H9 (cell line): ENCODE results near the gene ASPN. TPM values are rescaled to one million over a fixed set of nuclear protein-coding genes. Genes with fewer than 3 reads are reported as not detected.

ENCODE experiments used
- DNase-seq: peaks from one replicate; pipeline ENCODE4 v3.0.0-alpha.2; 2017
- H2AFZ ChIP-seq: one replicate; pipeline ENCODE4 v1.6.1; 2013; ENCODE audit warnings: mild to moderate bottlenecking, low read length, control low read depth, moderate library complexity
- H2AK5ac ChIP-seq: 2 replicates; pipeline ENCODE4 v1.6.1; 2013; ENCODE audit warnings: low read length, control low read depth, mixed read lengths; ENCODE audit not compliant: insufficient read length
- H2BK120ac ChIP-seq: one replicate; pipeline ENCODE4 v1.6.1; 2013; ENCODE audit warnings: low read depth, mild to moderate bottlenecking, low read length, control low read depth, inconsistent platforms; ENCODE audit not compliant: poor library complexity, severe bottlenecking
- H2BK12ac ChIP-seq: 2 replicates; pipeline ENCODE4 v1.6.1; 2013; ENCODE audit warnings: low read length, control low read depth, mixed read lengths, low read depth; ENCODE audit not compliant: insufficient read length
- H2BK15ac ChIP-seq: 2 replicates; pipeline ENCODE4 v1.6.1; 2013; ENCODE audit warnings: low read depth, low read length, control low read depth
- H2BK20ac ChIP-seq: one replicate; pipeline ENCODE4 v1.6.1; 2013; ENCODE audit warnings: low read depth, mild to moderate bottlenecking, low read length, control low read depth, inconsistent platforms; ENCODE audit not compliant: poor library complexity, severe bottlenecking
- H2BK5ac ChIP-seq: 2 replicates; pipeline ENCODE4 v1.6.1; 2013; ENCODE audit warnings: low read length, control low read depth, mixed read lengths; ENCODE audit not compliant: insufficient read length
- H3K14ac ChIP-seq: 2 replicates; pipeline ENCODE4 v1.6.1; 2013; ENCODE audit warnings: low read length, control low read depth; ENCODE audit not compliant: insufficient read depth
- H3K18ac ChIP-seq: 2 replicates; pipeline ENCODE4 v1.6.1; 2013; ENCODE audit warnings: low read depth, mild to moderate bottlenecking, mixed read lengths, low read length, control low read depth; ENCODE audit not compliant: insufficient read length
- H3K23ac ChIP-seq: 2 replicates; pipeline ENCODE4 v1.6.1; 2013; ENCODE audit warnings: low read length, control low read depth, mixed read lengths, low read depth; ENCODE audit not compliant: insufficient read length
- H3K23me2 ChIP-seq: 2 replicates; pipeline ENCODE4 v1.6.1; 2013; ENCODE audit warnings: low read depth, mild to moderate bottlenecking, mixed read lengths, low read length, control low read depth; ENCODE audit not compliant: insufficient read length, poor library complexity, severe bottlenecking
- H3K27ac ChIP-seq: 2 replicates; pipeline ENCODE4 v1.5.1; 2013; ENCODE audit warnings: low read length, control low read depth, mixed read lengths, low read depth; ENCODE audit not compliant: insufficient read length
- H3K27me3 ChIP-seq: 2 replicates; pipeline ENCODE4 v1.6.1; 2013; ENCODE audit warnings: low read length, control low read depth, inconsistent platforms; ENCODE audit not compliant: insufficient read depth
- H3K4ac ChIP-seq: 2 replicates; pipeline ENCODE4 v1.6.1; 2013; ENCODE audit warnings: low read depth, mild to moderate bottlenecking, control low read depth, inconsistent platforms, low read length, moderate library complexity
- H3K4me1 ChIP-seq: 2 replicates; pipeline ENCODE4 v1.6.1; 2013; ENCODE audit warnings: low read length, control low read depth, inconsistent platforms; ENCODE audit not compliant: insufficient read depth
- H3K4me2 ChIP-seq: 2 replicates; pipeline ENCODE4 v1.6.1; 2013; ENCODE audit warnings: low read length, control low read depth, mixed read lengths; ENCODE audit not compliant: insufficient read length, insufficient read depth
- H3K56ac ChIP-seq: 2 replicates; pipeline ENCODE4 v1.6.1; 2013; ENCODE audit warnings: low read depth, mild to moderate bottlenecking, mixed read lengths, low read length, control low read depth; ENCODE audit not compliant: insufficient read length
- H3K79me1 ChIP-seq: 2 replicates; pipeline ENCODE4 v1.6.1; 2013; ENCODE audit warnings: low read depth, mild to moderate bottlenecking, moderate library complexity, low read length, control low read depth, inconsistent platforms; ENCODE audit not compliant: insufficient read depth, poor library complexity, severe bottlenecking
- H3K79me2 ChIP-seq: 2 replicates; pipeline ENCODE4 v1.6.1; 2013; ENCODE audit warnings: low read length, control low read depth, inconsistent platforms; ENCODE audit not compliant: insufficient read depth
- H3K9ac ChIP-seq: 2 replicates; pipeline ENCODE4 v1.6.1; 2013; ENCODE audit warnings: low read length, control low read depth, mixed read lengths; ENCODE audit not compliant: insufficient read length; ENCODE audit errors: extremely low read depth
- H3K9me3 ChIP-seq: one replicate; pipeline ENCODE4 v1.6.1; 2013; ENCODE audit warnings: low read depth, low read length, inconsistent platforms; ENCODE audit not compliant: control insufficient read depth
- H3T11ph ChIP-seq: one replicate; pipeline ENCODE4 v1.6.1; 2013; ENCODE audit warnings: mild to moderate bottlenecking, low read length, control low read depth, inconsistent platforms
- H4K20me1 ChIP-seq: one replicate; pipeline ENCODE4 v1.6.1; 2013; ENCODE audit not compliant: control insufficient read depth, insufficient read length, insufficient read depth
- H4K5ac ChIP-seq: 2 replicates; pipeline ENCODE4 v1.6.1; 2013; ENCODE audit warnings: low read depth, mild to moderate bottlenecking, mixed read lengths, low read length, control low read depth; ENCODE audit not compliant: insufficient read length
- H4K8ac ChIP-seq: replicated peaks from 2 replicates; pipeline ENCODE4 v1.6.1; 2013; ENCODE audit warnings: low read length, control low read depth, mixed read lengths, low read depth; ENCODE audit not compliant: insufficient read length
- H4K91ac ChIP-seq: 2 replicates; pipeline ENCODE4 v1.6.1; 2013; ENCODE audit warnings: low read depth, mild to moderate bottlenecking, moderate library complexity, mixed read lengths, low read length, control low read depth; ENCODE audit not compliant: insufficient read length
- H3K27ac Mint-ChIP-seq, 3 experiments: 2 replicates in 2 of 3; 3 replicates in 1 of 3; pipeline ENCODE4 v1.8.0; 2020 to 2021; ENCODE audit warnings: mixed read lengths in 3 of 3, mild to moderate bottlenecking in 1 of 3, moderate library complexity in 1 of 3
- H3K27me3 Mint-ChIP-seq: 2 replicates; pipeline ENCODE4 v1.8.0; 2021; ENCODE audit warnings: low read depth, mild to moderate bottlenecking, moderate library complexity, mixed read lengths
- H3K36me3 Mint-ChIP-seq, 3 experiments: 2 replicates in 2 of 3; 3 replicates in 1 of 3; pipeline ENCODE4 v1.8.0; 2020 to 2021; ENCODE audit warnings: low read depth in 3 of 3, mixed read lengths in 3 of 3; ENCODE audit not compliant: insufficient read depth in 1 of 3
- H3K4me1 Mint-ChIP-seq, 2 experiments: 2 replicates each; pipeline ENCODE4 v1.8.0; 2020; ENCODE audit warnings: mixed read lengths in 2 of 2
- H3K4me3 Mint-ChIP-seq, 2 experiments: 2 replicates in 1 of 2; 3 replicates in 1 of 2; pipeline ENCODE4 v1.8.0; 2020 to 2021; ENCODE audit warnings: mild to moderate bottlenecking in 2 of 2, mixed read lengths in 2 of 2, moderate library complexity in 1 of 2
- H3K9me3 Mint-ChIP-seq, 2 experiments: 2 replicates in 1 of 2; 3 replicates in 1 of 2; pipeline ENCODE4 v1.8.0; 2020; ENCODE audit warnings: mild to moderate bottlenecking in 2 of 2, mixed read lengths in 2 of 2, moderate library complexity in 1 of 2
- CTCF ChIP-seq: fragments of 200-600 bp; sonication (generic); conservative IDR thresholded peaks from 3 replicates; pipeline ENCODE4 v1.8.0; 2021; ENCODE audit warnings: antibody characterized with exemption, mild to moderate bottlenecking
- WGBS: extraction: QIAGEN DNeasy Blood & Tissue Kit; methylation state at CpG from one replicate; pipeline ENCODE4 v1.1.7; 2013; ENCODE audit warnings: missing lambda C conversion rate, low lambda C conversion rate, mixed read lengths; ENCODE audit not compliant: insufficient read length; ENCODE audit errors: extremely low coverage; 5-methylcytosine and 5-hydroxymethylcytosine counted together
- total RNA-seq: library from RNA; stranded (reverse); gene quantifications from 2 replicates; pipeline ENCODE4 v1.2.1, GENCODE V29; 2021

The ASPN gene
- total RNA-seq, 1 experiment from 2014 or later, result not detected

DNA sequence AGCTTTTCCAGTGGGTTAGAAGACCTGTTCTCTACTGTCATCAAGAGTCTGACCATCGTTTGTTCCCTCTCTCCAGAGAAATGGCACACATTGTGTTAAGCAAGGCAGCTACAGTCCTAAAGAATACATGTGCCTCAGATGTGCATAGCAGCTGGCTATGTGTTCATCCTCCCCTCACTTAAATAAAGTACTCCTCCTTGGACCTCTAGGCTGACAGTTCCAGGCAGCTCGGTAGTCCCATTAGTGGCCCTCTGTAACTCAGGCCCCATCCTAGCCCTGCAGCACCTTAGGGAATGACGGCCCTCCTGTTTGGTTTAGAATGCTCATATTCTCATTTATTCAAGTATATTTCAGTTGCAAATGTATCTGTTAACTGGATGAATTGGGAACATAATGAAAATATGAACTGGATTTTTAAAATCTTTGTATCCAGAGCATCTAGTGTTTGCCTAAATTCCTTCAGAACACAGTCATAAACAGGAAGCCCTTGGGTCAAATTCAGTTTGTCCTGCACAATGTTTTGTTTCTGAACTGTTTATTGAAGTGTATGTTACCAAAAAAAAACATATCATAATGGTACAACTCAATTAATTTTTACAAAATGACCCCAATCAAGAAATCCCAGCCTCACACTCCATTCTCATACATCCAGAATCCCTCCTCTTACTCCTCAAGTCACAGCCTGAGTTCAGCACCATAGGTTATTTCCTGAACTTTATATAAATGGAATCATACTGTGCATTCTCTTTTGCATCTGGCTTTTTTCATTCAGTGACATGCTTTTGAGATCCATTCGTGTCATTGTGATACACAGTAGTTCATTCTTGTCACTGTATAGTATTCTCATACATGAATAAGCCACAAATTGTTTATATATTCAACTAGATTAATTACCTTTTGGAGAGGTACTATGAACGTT, 1.6 kb upstream of the ASPN start:
- Mint-ChIP-seq H3K27ac (peak overlapping the region in 1 of 3 experiments; percentile 2; a peak in 1 of 7 replicates), H3K27me3 (no peaks in the 10 kb centered on the region), H3K36me3 (no peaks in the 10 kb centered on the region), H3K9me3 (no peaks in the 10 kb centered on the region), H3K4me3 (no peak overlapping the region), H3K4me1 (peaks cover 8 to 12% of the 10 kb centered on the region in 2 experiments)
- Histone ChIP-seq H3K14ac (no peak overlapping the region), H3K4me2 (no peak overlapping the region), H2BK5ac (no peak overlapping the region), H3K79me1 (no peaks in the 10 kb centered on the region), H3K79me2 (no peaks in the 10 kb centered on the region), H3K23me2 (no peaks in the 10 kb centered on the region), H4K20me1 (no peaks in the 10 kb centered on the region), H2BK12ac (no peak overlapping the region), H3K18ac (no peak overlapping the region), H3K4ac (no peak overlapping the region), H3K27ac (no peak overlapping the region), H2BK120ac (no peak overlapping the region), H2BK15ac (no peak overlapping the region), H3K4me1 (no peaks in the 10 kb centered on the region), H4K5ac (no peak overlapping the region), H3K27me3 (no peaks in the 10 kb centered on the region), H3K23ac (no peak overlapping the region), H3K9me3 (no peaks in the 10 kb centered on the region), H2BK20ac (no peak overlapping the region), H4K8ac (no peak overlapping the region), H2AFZ (no peak overlapping the region), H3T11ph (no peak overlapping the region), H3K9ac (no peak overlapping the region), H2AK5ac (no peak overlapping the region), H3K56ac (no peak overlapping the region), H4K91ac (no peak overlapping the region)
- WGBS, result no CpG with 5 or more reads among the region's 5 CpGs
- TF ChIP-seq CTCF, result no peak
- DNase-seq, result no peak
